Measurements from ENCODE around the gene XRCC4. TPM values are rescaled to one million over a fixed set of nuclear protein-coding genes. Genes with fewer than 3 reads are reported as not detected.

XRCC4 gene
- polyA plus RNA-seq, 1 donor (not counting 4 experiments of a cell fraction or from before 2014, with no cell fraction given), result 10.9 TPM

DNA sequence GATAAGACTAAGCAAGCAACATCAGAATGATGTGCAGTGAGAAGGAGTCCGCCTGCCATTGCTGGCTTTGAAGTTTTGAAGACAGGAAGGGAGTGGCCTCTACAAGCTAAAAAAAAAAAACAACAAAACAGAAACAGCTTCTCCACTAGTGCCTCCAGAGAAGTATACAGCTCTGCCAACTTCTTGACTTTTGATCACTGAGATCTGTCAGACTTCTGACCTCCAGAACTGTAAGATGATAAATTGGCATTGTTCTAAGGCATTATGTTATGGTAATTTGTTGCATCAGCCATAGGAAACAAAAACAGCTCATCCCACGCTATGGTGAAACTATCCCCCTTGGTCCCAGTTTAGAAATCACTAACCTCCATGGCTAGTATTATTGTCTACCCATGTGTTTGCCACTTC, 263.2 kb downstream of the XRCC4 start:
- Histone ChIP-seq H3K79me2 (ENCODE audit: control insufficient read depth, insufficient read depth, low read length) (no peaks in the 10 kb centered on the region), H3K9ac (ENCODE audit: control insufficient read depth, extremely low read depth, insufficient read depth, low read length) (no peak overlapping the region), H3K4me1 (ENCODE audit: control insufficient read depth, extremely low read depth, insufficient read depth, low read length) (no peaks in the 10 kb centered on the region), H2AFZ (ENCODE audit: control insufficient read depth, low read length) (no peak overlapping the region), H3K4me2 (ENCODE audit: control insufficient read depth, extremely low read depth, insufficient read depth, low read depth, low read length) (no peak overlapping the region), H3K36me3 (ENCODE audit: control insufficient read depth in 2 of 2, extremely low read depth in 1 of 2, insufficient read depth in 2 of 2, low read length in 2 of 2) (no peaks in the 10 kb centered on the region), H3K27me3 (ENCODE audit: control insufficient read depth, extremely low read depth, insufficient read depth, low read length) (no peaks in the 10 kb centered on the region), H4K20me1 (ENCODE audit: control insufficient read depth, extremely low read depth, insufficient read depth, low read length) (no peaks in the 10 kb centered on the region), H3K27ac (ENCODE audit: control insufficient read depth, insufficient read depth, low read length) (no peak overlapping the region), H3K9me3 (ENCODE audit: control insufficient read depth, low read depth, low read length) (no peaks in the 10 kb centered on the region), H3K4me3 (ENCODE audit: control insufficient read depth in 2 of 3, extremely low read depth in 1 of 3, insufficient read depth in 2 of 3, low read depth in 1 of 3, low read length in 3 of 3) (no peak overlapping the region), H3K9me1 (ENCODE audit: control insufficient read depth, extremely low read depth, insufficient read depth, low read length) (no peaks in the 10 kb centered on the region)
- TF ChIP-seq EZH2 (IDR thresholded peaks at IDR 0.05; ENCODE audit: low read length), result no peak
- TF ChIP-seq, protein P1, sequence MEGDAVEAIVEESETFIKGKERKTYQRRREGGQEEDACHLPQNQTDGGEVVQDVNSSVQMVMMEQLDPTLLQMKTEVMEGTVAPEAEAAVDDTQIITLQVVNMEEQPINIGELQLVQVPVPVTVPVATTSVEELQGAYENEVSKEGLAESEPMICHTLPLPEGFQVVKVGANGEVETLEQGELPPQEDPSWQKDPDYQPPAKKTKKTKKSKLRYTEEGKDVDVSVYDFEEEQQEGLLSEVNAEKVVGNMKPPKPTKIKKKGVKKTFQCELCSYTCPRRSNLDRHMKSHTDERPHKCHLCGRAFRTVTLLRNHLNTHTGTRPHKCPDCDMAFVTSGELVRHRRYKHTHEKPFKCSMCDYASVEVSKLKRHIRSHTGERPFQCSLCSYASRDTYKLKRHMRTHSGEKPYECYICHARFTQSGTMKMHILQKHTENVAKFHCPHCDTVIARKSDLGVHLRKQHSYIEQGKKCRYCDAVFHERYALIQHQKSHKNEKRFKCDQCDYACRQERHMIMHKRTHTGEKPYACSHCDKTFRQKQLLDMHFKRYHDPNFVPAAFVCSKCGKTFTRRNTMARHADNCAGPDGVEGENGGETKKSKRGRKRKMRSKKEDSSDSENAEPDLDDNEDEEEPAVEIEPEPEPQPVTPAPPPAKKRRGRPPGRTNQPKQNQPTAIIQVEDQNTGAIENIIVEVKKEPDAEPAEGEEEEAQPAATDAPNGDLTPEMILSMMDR (optimal IDR thresholded peaks at IDR 0.05 in 1 of 3, IDR thresholded peaks at IDR 0.05 in 1 of 3, conservative IDR thresholded peaks at IDR 0.05 in 1 of 3; ENCODE audit: extremely low read depth in 1 of 3, insufficient read depth in 2 of 3, low read length in 3 of 3), result no peak
- FAIRE-seq (no peak), DNase-seq (ENCODE audit: low read depth, low spot score) (no peak)
- dilution Hi-C loops (cut with MboI; ENCODE audit: extremely low pct_ligation_motif_present, low sequenced_read_pairs), result no loop called here

DNA sequence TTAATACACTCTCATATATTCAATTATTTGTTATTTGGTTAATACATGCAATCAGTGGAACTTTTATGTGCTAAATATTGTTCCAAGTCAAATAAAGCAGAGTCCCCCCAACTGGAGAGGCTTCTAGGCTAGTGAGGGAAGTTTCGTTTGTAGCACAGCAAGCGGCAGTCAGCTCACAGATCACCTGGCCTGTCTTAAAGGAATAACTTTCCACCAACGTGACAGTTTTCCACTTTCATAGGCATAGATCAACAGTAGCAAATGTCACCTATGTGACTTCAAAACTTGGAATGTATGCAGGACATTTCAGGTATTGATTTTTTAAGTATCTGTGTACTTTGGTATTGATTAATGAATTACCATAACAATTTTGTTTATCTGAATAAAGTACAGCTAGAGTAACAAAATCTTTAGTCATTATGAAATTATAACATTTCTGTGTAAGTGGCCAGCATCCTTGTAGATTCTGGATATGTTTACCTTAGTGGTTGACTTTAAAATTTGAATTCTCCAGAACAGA, 264.5 kb downstream of the XRCC4 start:
- DNase-seq (ENCODE audit: low read depth, low spot score) (no peak), FAIRE-seq (no peak)
- Histone ChIP-seq H2AFZ (ENCODE audit: control insufficient read depth, low read length) (no peak overlapping the region), H3K9me1 (ENCODE audit: control insufficient read depth, extremely low read depth, insufficient read depth, low read length) (no peaks in the 10 kb centered on the region), H3K27me3 (ENCODE audit: control insufficient read depth, extremely low read depth, insufficient read depth, low read length) (no peaks in the 10 kb centered on the region), H3K27ac (ENCODE audit: control insufficient read depth, insufficient read depth, low read length) (no peak overlapping the region), H3K79me2 (ENCODE audit: control insufficient read depth, insufficient read depth, low read length) (no peaks in the 10 kb centered on the region), H4K20me1 (ENCODE audit: control insufficient read depth, extremely low read depth, insufficient read depth, low read length) (no peaks in the 10 kb centered on the region), H3K4me2 (ENCODE audit: control insufficient read depth, extremely low read depth, insufficient read depth, low read depth, low read length) (no peak overlapping the region), H3K9me3 (ENCODE audit: control insufficient read depth, low read depth, low read length) (no peaks in the 10 kb centered on the region), H3K4me1 (ENCODE audit: control insufficient read depth, extremely low read depth, insufficient read depth, low read length) (no peaks in the 10 kb centered on the region), H3K9ac (ENCODE audit: control insufficient read depth, extremely low read depth, insufficient read depth, low read length) (no peak overlapping the region), H3K4me3 (ENCODE audit: control insufficient read depth in 2 of 3, extremely low read depth in 1 of 3, insufficient read depth in 2 of 3, low read depth in 1 of 3, low read length in 3 of 3) (no peak overlapping the region), H3K36me3 (ENCODE audit: control insufficient read depth in 2 of 2, extremely low read depth in 1 of 2, insufficient read depth in 2 of 2, low read length in 2 of 2) (no peaks in the 10 kb centered on the region)
- dilution Hi-C loops (cut with MboI; ENCODE audit: extremely low pct_ligation_motif_present, low sequenced_read_pairs), result no loop called here
- no peak for TF ChIP-seq EZH2 (IDR thresholded peaks at IDR 0.05; ENCODE audit: low read length)
- TF ChIP-seq, protein P1 (optimal IDR thresholded peaks at IDR 0.05 in 1 of 3, IDR thresholded peaks at IDR 0.05 in 1 of 3, conservative IDR thresholded peaks at IDR 0.05 in 1 of 3; ENCODE audit: extremely low read depth in 1 of 3, insufficient read depth in 2 of 3, low read length in 3 of 3), result no peak

Data from keratinocyte (primary cell).